HG02885 (cell line): Measurements from ENCODE around the gene SUFU.

Experiments used
- ATAC-seq: cut with Tn5 transposase; IDR thresholded peaks from one replicate; pipeline ENCODE4 v1.9.1; 2021; ENCODE audit warnings: mild to moderate bottlenecking; ENCODE audit not compliant: unreplicated experiment, poor library complexity

SUFU gene

GRCh38 chr10:102545265-102545871, 41.6 kb downstream of the SUFU start:
- no peak for ATAC-seq

GRCh38 chr10:102545997-102546396, 42.2 kb downstream of the SUFU start:
- ATAC-seq = no peak

DNA sequence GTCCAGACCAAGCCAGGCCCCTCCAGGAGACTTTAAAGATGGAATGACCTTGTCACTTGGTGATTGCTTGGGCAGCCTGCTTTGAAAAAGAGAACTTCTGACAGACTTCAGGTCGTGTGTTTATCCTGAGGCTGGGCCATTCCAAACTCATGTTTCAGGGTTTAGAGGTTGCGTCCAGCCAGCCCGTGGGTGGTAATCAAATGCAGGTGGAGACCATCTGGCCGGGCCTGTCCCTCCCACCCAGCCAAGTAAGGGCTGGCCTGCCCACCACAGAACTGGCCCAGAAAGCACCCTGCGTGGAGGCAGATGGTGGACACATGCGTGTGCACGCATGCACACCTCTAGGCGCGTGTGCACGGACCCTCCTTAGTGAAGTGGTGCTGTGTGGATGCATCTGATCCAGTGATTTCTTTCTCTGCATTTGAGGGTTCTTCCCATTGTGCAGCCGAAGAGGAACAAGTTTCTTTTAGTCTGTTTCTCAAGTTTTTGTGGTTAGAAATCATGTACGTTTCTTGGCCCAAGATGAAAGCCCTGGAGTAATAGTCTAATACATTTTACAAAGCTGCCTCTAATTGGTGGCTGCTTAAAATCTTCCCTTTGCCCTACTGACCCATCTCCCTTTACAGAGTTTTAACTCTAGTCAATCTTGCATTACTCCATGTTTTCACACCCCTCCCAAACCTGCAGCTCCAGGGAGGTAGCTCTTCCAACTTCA, 43.0 kb downstream of the SUFU start:
- no peak for ATAC-seq

GRCh38 chr10:102549549-102549948, 45.8 kb downstream of the SUFU start:
- ATAC-seq = no peak

DNA sequence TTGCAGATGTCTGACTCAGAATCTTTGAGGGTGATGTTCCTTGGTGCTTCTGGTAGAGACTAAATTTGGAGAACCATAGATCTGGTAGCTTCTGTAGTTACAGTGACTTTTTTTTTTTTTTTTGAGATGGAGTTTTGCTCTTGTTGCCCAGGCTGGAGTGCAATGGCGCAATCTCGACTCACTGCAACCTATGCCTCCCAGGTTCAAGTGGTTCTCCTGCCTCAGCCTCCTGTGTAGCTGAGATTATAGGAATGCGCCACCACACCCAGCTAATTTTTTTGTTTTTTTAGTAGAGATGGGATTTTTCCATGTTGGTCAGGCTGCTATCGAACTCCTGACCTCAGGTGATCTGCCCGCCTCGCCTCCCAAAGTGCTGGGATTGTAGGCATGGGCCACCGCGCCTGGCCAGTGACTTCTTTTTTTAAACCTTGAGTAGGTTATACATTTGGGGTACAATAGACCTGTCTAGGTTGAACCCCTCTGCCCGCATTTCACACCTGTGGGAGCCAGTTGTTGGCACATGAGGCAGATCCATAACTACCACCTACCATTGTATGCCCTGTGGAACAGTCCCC, 47.0 kb downstream of the SUFU start:
- no peak for ATAC-seq

- no peak for ATAC-seq
Observed at GRCh38 chr10:102552533-102552932, 48.8 kb downstream of the SUFU start.

DNA sequence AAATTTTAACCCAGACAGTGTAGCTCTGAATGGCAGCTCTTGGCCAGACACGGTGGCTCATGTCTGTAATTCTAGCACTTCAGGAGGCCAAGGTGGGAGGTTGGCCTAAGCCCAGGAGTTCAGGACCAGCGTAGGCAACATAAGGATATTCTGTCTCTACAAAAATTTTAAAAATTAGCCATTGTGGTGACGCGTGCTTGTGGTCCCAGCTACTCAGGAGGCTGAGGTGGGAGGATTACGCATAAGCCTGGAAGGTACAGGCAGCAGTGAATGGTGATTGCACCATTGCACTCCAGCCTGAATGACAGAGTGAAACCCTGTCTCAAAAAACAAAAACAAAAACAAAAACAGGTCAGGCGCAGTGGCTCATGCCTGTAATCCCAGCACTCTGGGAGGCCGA, 50.0 kb downstream of the SUFU start:
- ATAC-seq = no peak

DNA sequence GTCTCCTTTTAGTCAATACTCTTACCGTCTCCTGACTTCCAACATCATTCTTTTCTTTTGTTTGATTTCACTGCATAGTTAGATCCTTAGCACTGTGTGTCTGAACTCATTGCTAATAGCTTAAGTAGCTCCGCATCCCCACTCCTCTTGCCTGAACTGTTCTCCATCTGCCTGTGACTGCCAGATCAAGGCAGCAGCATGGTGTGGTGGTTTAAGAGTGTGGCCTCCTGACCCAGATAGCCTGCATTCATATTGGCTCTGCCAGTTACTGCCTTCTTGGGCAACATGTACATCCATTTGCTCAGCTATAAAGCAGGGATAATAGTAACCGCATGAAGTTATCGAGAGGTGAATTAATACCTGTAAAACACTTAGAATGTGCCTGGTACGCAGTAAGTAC, 50.8 kb downstream of the SUFU start:
- ATAC-seq = no peak

- ATAC-seq = no peak
Observed at GRCh38 chr10:102555781-102556328, 52.1 kb downstream of the SUFU start.

DNA sequence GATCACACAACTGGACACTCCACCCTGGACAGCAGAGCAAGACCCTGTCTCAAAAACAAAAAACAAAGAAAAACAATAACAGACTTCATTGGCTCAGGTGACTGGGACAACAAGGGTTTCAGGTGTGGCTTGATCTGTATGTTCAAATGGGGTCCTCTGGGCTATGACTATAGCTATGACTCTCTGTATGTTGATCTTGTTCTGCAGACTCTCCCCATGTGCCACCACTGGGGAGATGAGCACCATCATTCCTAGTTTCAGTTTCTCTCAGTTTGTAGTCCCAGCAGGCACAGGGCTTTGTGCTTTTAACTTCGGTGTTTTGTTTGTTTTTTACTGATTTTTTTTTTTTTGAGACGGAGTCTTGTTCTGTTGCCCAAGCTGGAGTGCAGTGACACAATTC, 53.8 kb downstream of the SUFU start:
- ATAC-seq = no peak

- ATAC-seq = no peak
Observed at GRCh38 chr10:102559764-102560163, 56.0 kb downstream of the SUFU start.

- ATAC-seq = peak; percentile 50
Observed at GRCh38 chr10:102564209-102564834, 60.5 kb downstream of the SUFU start.

- ATAC-seq = no peak
Observed at GRCh38 chr10:102565793-102566192, 62.0 kb downstream of the SUFU start.

GRCh38 chr10:102578782-102579181, 75.0 kb downstream of the SUFU start:
- ATAC-seq = no peak

DNA sequence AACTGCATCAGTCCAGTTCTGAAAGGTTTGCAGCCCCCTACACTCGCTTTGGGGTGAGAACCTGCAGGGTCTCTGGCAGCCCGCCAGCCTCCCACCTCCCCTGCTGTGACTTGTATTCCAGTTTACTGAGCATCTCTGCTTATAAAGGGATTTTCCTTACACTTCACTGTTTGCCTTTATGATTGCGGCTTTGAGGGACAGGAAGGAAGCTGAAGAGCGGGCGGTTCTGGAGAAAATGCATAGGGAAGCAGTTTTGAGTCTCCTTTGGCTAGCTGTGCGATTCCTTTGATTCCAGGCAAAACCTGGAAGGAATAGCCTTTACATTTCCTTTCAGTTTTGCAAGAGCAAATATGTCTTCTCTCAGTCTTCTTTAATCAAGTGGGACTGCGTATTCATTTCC, 75.6 kb downstream of the SUFU start:
- ATAC-seq = no peak

- no peak for ATAC-seq
Observed at GRCh38 chr10:102580230-102580629, 76.5 kb downstream of the SUFU start.

- ATAC-seq = no peak
Observed at GRCh38 chr10:102581401-102581800, 77.6 kb downstream of the SUFU start.

DNA sequence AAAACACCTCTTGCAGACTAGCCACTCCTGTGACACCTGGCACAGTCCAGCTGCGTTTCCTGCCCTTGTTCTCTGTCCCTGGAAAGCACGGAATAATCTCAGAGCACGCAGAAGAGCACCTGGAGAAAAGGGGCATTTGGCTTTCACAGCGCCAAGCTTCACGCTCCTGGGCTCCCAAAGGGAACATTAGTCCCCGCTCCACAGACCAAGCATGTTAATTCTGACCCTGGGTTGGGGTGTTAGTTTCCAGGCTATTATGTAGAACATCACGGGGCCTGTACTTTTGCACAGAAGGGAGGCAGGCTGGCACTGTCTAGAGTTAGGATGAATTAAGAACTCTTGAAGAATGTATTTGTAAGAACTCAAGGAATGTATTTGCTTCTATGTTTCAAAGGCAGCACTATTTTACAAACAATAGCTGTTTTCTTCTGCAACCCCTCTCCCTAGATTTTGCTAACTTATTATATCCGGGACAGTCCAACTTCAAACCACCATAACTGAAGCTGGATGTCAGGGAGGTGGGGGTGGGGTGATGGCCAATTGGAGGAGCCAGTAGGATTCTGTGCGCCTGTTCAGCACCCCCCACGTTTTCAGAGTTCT, 78.3 kb downstream of the SUFU start:
- ATAC-seq = no peak

DNA sequence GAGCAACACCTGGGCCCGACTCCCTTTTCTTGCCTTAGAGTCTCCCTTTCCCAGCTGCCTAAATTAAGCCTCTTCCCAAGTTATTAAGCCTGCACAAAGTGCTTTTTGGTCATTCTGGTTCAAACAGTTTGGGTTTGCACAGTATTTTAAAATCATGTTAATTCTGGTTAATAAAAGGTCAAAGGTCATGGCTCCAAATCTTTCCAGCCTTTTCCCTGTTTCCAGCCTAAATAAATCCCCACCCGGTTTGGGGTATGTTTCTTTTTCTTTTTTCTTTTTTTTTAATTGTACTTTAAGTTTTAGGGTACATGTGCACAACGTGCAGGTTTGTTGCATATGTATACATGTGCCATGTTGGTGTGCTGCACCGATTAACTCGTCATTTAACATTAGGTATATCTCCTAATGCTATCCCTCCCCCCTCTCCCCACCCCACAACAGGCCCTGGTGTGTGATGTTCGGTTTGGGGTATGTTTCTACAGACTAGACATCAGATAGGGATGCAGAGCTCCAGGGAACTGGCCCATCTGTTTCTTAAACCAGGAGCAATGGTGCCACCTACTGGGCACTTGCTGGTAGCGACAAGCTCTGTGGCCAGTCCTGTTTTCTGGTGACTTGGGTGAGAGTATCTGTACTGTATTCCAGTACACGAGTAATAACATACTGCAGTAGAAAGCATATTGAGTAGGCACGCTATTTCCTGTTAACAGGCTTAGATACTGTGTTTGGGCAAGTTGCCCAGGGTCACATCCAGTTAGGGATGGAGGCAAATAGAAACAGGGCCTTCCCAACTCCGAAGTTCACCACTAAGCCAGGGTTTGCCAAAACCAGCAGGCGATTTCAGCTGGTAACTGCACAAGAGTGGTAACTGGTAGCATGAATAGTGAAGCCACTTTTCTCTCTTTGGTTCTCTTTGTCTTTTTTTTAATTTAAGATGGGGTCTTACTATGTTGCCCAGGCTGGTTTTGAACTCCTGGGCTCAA, 80.0 kb downstream of the SUFU start:
- ATAC-seq = peak; percentile 68

DNA sequence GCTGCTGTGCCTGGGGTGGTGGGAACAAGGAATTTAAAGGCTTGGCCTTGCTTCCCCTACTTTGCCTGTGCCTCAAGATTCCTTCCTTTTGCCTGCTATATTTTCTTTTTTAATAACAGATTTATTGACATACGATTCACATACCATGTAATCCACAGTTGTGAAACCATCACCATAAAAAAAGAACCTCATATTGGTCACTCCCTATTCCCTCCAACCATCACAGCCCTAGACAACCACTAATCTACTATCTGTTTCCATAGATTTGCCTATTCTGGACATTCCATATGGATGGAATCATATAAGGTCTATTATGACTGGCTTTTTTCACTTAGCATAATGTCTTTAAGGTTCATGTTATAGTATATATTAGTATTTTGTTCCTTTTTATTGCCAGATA, 81.3 kb downstream of the SUFU start:
- no peak for ATAC-seq
